Activated T-cell treated with anti-CD3 and anti-CD28 coated beads, Interleukin-2, amount 50 U/mL, for 1 hour (primary cell): ENCODE data around the gene USP15.

Source experiments
- DNase-seq: peaks from one replicate; pipeline ENCODE4 v3.0.0-alpha.2; 2020

Gene USP15

GRCh38 chr12:62288328-62288727, 28.1 kb downstream of the USP15 start:
- DNase-seq = no peak

- DNase-seq = no peak
Measured at GRCh38 chr12:62290846-62291245, 30.6 kb downstream of the USP15 start.

GRCh38 chr12:62291864-62292760, 31.9 kb downstream of the USP15 start:
- DNase-seq = no peak

- DNase-seq = no peak
Measured at GRCh38 chr12:62292761-62293344, 32.6 kb downstream of the USP15 start.

GRCh38 chr12:62294378-62294777, 34.2 kb downstream of the USP15 start:
- DNase-seq = no peak

GRCh38 chr12:62296001-62296400, 35.8 kb downstream of the USP15 start:
- DNase-seq = no peak

- DNase-seq = no peak
Measured at GRCh38 chr12:62297321-62297720, 37.1 kb downstream of the USP15 start.

- DNase-seq = no peak
Measured at GRCh38 chr12:62299617-62300016, 39.4 kb downstream of the USP15 start.

- DNase-seq = no peak
Measured at GRCh38 chr12:62301080-62301798, 41.0 kb downstream of the USP15 start.

GRCh38 chr12:62301799-62302133, 41.6 kb downstream of the USP15 start:
- no peak for DNase-seq

- no peak for DNase-seq
Measured at GRCh38 chr12:62304560-62304959, 44.4 kb downstream of the USP15 start.

- no peak for DNase-seq
Measured at GRCh38 chr12:62305778-62306177, 45.6 kb downstream of the USP15 start.

GRCh38 chr12:62306569-62307530, 46.6 kb downstream of the USP15 start:
- no peak for DNase-seq

GRCh38 chr12:62308201-62308600, 48.0 kb downstream of the USP15 start:
- DNase-seq = no peak

GRCh38 chr12:62313727-62314380, 53.6 kb downstream of the USP15 start:
- DNase-seq = no peak

GRCh38 chr12:62317017-62317416, 56.8 kb downstream of the USP15 start:
- no peak for DNase-seq

GRCh38 chr12:62319058-62319457, 58.9 kb downstream of the USP15 start:
- no peak for DNase-seq

- DNase-seq = no peak
Measured at GRCh38 chr12:62320054-62320453, 59.9 kb downstream of the USP15 start.

- DNase-seq = no peak
Measured at GRCh38 chr12:62323386-62323785, 63.2 kb downstream of the USP15 start.

- no peak for DNase-seq
Measured at GRCh38 chr12:62328296-62328921, 68.2 kb downstream of the USP15 start.

- DNase-seq = no peak
Measured at GRCh38 chr12:62331306-62331705, 71.1 kb downstream of the USP15 start.

- no peak for DNase-seq
Measured at GRCh38 chr12:62332598-62332997, 72.4 kb downstream of the USP15 start.
